H9 (cell line): ENCODE data around the gene CCDC92. TPM values are rescaled to one million over a fixed set of nuclear protein-coding genes. Genes with fewer than 3 reads are reported as not detected.

Experiments used
- DNase-seq: peaks from one replicate; pipeline ENCODE4 v3.0.0-alpha.2; 2017
- H2AFZ ChIP-seq: one replicate; pipeline ENCODE4 v1.6.1; 2013; ENCODE audit warnings: mild to moderate bottlenecking, low read length, control low read depth, moderate library complexity
- H2AK5ac ChIP-seq: 2 replicates; pipeline ENCODE4 v1.6.1; 2013; ENCODE audit warnings: low read length, control low read depth, mixed read lengths; ENCODE audit not compliant: insufficient read length
- H2BK120ac ChIP-seq: one replicate; pipeline ENCODE4 v1.6.1; 2013; ENCODE audit warnings: low read depth, mild to moderate bottlenecking, low read length, control low read depth, inconsistent platforms; ENCODE audit not compliant: poor library complexity, severe bottlenecking
- H2BK12ac ChIP-seq: 2 replicates; pipeline ENCODE4 v1.6.1; 2013; ENCODE audit warnings: low read length, control low read depth, mixed read lengths, low read depth; ENCODE audit not compliant: insufficient read length
- H2BK15ac ChIP-seq: 2 replicates; pipeline ENCODE4 v1.6.1; 2013; ENCODE audit warnings: low read depth, low read length, control low read depth
- H2BK20ac ChIP-seq: one replicate; pipeline ENCODE4 v1.6.1; 2013; ENCODE audit warnings: low read depth, mild to moderate bottlenecking, low read length, control low read depth, inconsistent platforms; ENCODE audit not compliant: poor library complexity, severe bottlenecking
- H2BK5ac ChIP-seq: 2 replicates; pipeline ENCODE4 v1.6.1; 2013; ENCODE audit warnings: low read length, control low read depth, mixed read lengths; ENCODE audit not compliant: insufficient read length
- H3K14ac ChIP-seq: 2 replicates; pipeline ENCODE4 v1.6.1; 2013; ENCODE audit warnings: low read length, control low read depth; ENCODE audit not compliant: insufficient read depth
- H3K18ac ChIP-seq: 2 replicates; pipeline ENCODE4 v1.6.1; 2013; ENCODE audit warnings: low read depth, mild to moderate bottlenecking, mixed read lengths, low read length, control low read depth; ENCODE audit not compliant: insufficient read length
- H3K23ac ChIP-seq: 2 replicates; pipeline ENCODE4 v1.6.1; 2013; ENCODE audit warnings: low read length, control low read depth, mixed read lengths, low read depth; ENCODE audit not compliant: insufficient read length
- H3K23me2 ChIP-seq: 2 replicates; pipeline ENCODE4 v1.6.1; 2013; ENCODE audit warnings: low read depth, mild to moderate bottlenecking, mixed read lengths, low read length, control low read depth; ENCODE audit not compliant: insufficient read length, poor library complexity, severe bottlenecking
- H3K27ac ChIP-seq: 2 replicates; pipeline ENCODE4 v1.5.1; 2013; ENCODE audit warnings: low read length, control low read depth, mixed read lengths, low read depth; ENCODE audit not compliant: insufficient read length
- H3K27me3 ChIP-seq: 2 replicates; pipeline ENCODE4 v1.6.1; 2013; ENCODE audit warnings: low read length, control low read depth, inconsistent platforms; ENCODE audit not compliant: insufficient read depth
- H3K4ac ChIP-seq: 2 replicates; pipeline ENCODE4 v1.6.1; 2013; ENCODE audit warnings: low read depth, mild to moderate bottlenecking, control low read depth, inconsistent platforms, low read length, moderate library complexity
- H3K4me1 ChIP-seq: 2 replicates; pipeline ENCODE4 v1.6.1; 2013; ENCODE audit warnings: low read length, control low read depth, inconsistent platforms; ENCODE audit not compliant: insufficient read depth
- H3K4me2 ChIP-seq: 2 replicates; pipeline ENCODE4 v1.6.1; 2013; ENCODE audit warnings: low read length, control low read depth, mixed read lengths; ENCODE audit not compliant: insufficient read length, insufficient read depth
- H3K56ac ChIP-seq: 2 replicates; pipeline ENCODE4 v1.6.1; 2013; ENCODE audit warnings: low read depth, mild to moderate bottlenecking, mixed read lengths, low read length, control low read depth; ENCODE audit not compliant: insufficient read length
- H3K79me1 ChIP-seq: 2 replicates; pipeline ENCODE4 v1.6.1; 2013; ENCODE audit warnings: low read depth, mild to moderate bottlenecking, moderate library complexity, low read length, control low read depth, inconsistent platforms; ENCODE audit not compliant: insufficient read depth, poor library complexity, severe bottlenecking
- H3K79me2 ChIP-seq: 2 replicates; pipeline ENCODE4 v1.6.1; 2013; ENCODE audit warnings: low read length, control low read depth, inconsistent platforms; ENCODE audit not compliant: insufficient read depth
- H3K9ac ChIP-seq: 2 replicates; pipeline ENCODE4 v1.6.1; 2013; ENCODE audit warnings: low read length, control low read depth, mixed read lengths; ENCODE audit not compliant: insufficient read length; ENCODE audit errors: extremely low read depth
- H3K9me3 ChIP-seq: one replicate; pipeline ENCODE4 v1.6.1; 2013; ENCODE audit warnings: low read depth, low read length, inconsistent platforms; ENCODE audit not compliant: control insufficient read depth
- H3T11ph ChIP-seq: one replicate; pipeline ENCODE4 v1.6.1; 2013; ENCODE audit warnings: mild to moderate bottlenecking, low read length, control low read depth, inconsistent platforms
- H4K20me1 ChIP-seq: one replicate; pipeline ENCODE4 v1.6.1; 2013; ENCODE audit not compliant: control insufficient read depth, insufficient read length, insufficient read depth
- H4K5ac ChIP-seq: 2 replicates; pipeline ENCODE4 v1.6.1; 2013; ENCODE audit warnings: low read depth, mild to moderate bottlenecking, mixed read lengths, low read length, control low read depth; ENCODE audit not compliant: insufficient read length
- H4K8ac ChIP-seq: replicated peaks from 2 replicates; pipeline ENCODE4 v1.6.1; 2013; ENCODE audit warnings: low read length, control low read depth, mixed read lengths, low read depth; ENCODE audit not compliant: insufficient read length
- H4K91ac ChIP-seq: 2 replicates; pipeline ENCODE4 v1.6.1; 2013; ENCODE audit warnings: low read depth, mild to moderate bottlenecking, moderate library complexity, mixed read lengths, low read length, control low read depth; ENCODE audit not compliant: insufficient read length
- H3K27ac Mint-ChIP-seq, 3 experiments: 2 replicates in 2 of 3; 3 replicates in 1 of 3; pipeline ENCODE4 v1.8.0; 2020 to 2021; ENCODE audit warnings: mixed read lengths in 3 of 3, mild to moderate bottlenecking in 1 of 3, moderate library complexity in 1 of 3
- H3K27me3 Mint-ChIP-seq: 2 replicates; pipeline ENCODE4 v1.8.0; 2021; ENCODE audit warnings: low read depth, mild to moderate bottlenecking, moderate library complexity, mixed read lengths
- H3K36me3 Mint-ChIP-seq, 3 experiments: 2 replicates in 2 of 3; 3 replicates in 1 of 3; pipeline ENCODE4 v1.8.0; 2020 to 2021; ENCODE audit warnings: low read depth in 3 of 3, mixed read lengths in 3 of 3; ENCODE audit not compliant: insufficient read depth in 1 of 3
- H3K4me1 Mint-ChIP-seq, 2 experiments: 2 replicates each; pipeline ENCODE4 v1.8.0; 2020; ENCODE audit warnings: mixed read lengths in 2 of 2
- H3K4me3 Mint-ChIP-seq, 2 experiments: 2 replicates in 1 of 2; 3 replicates in 1 of 2; pipeline ENCODE4 v1.8.0; 2020 to 2021; ENCODE audit warnings: mild to moderate bottlenecking in 2 of 2, mixed read lengths in 2 of 2, moderate library complexity in 1 of 2
- H3K9me3 Mint-ChIP-seq, 2 experiments: 2 replicates in 1 of 2; 3 replicates in 1 of 2; pipeline ENCODE4 v1.8.0; 2020; ENCODE audit warnings: mild to moderate bottlenecking in 2 of 2, mixed read lengths in 2 of 2, moderate library complexity in 1 of 2
- CTCF ChIP-seq: fragments of 200-600 bp; sonication (generic); conservative IDR thresholded peaks from 3 replicates; pipeline ENCODE4 v1.8.0; 2021; ENCODE audit warnings: antibody characterized with exemption, mild to moderate bottlenecking
- WGBS: extraction: QIAGEN DNeasy Blood & Tissue Kit; methylation state at CpG from one replicate; pipeline ENCODE4 v1.1.7; 2013; ENCODE audit warnings: missing lambda C conversion rate, low lambda C conversion rate, mixed read lengths; ENCODE audit not compliant: insufficient read length; ENCODE audit errors: extremely low coverage; 5-methylcytosine and 5-hydroxymethylcytosine counted together
- long read RNA-seq: library from polyadenylated mRNA; unstranded; transcript quantifications from one replicate; pipeline ENCODE4 v2.0.0, GENCODE V29; 2020
- total RNA-seq: library from RNA; stranded (reverse); gene quantifications from 2 replicates; pipeline ENCODE4 v1.2.1, GENCODE V29; 2021

Gene CCDC92
- total RNA-seq: 1.0 and 1.3 TPM in 2 replicates
- long read RNA-seq: 0 reads

GRCh38 chr12:123972457-123973401, at the start of gene CCDC92, which contains the start of gene ZNF664:
TSS of gene CCDC92 (minus strand) at chr12:123972831. CDS start at chr12:123944305, 28,526 bp downstream.
TSS of gene ZNF664 (plus strand) at chr12:123973215. CDS start at chr12:124012145, 38,930 bp downstream.
- H2AK5ac ChIP-seq: no peak within 1 kb of the TSS
- H3K18ac ChIP-seq: peak within 1 kb of the TSS; percentile 85
- H3K9me3 Mint-ChIP-seq: no peaks in the 10 kb centered on the region
- H3K4me1 Mint-ChIP-seq: peaks cover 10 to 15% of the 10 kb centered on the region in 2 experiments
- no peak within 1 kb of the TSS for H2BK15ac ChIP-seq
- H2BK12ac ChIP-seq: no peak within 1 kb of the TSS
- H2BK5ac ChIP-seq: no peak within 1 kb of the TSS
- peaks cover 9 to 21% (median 15%) of the 10 kb centered on the region in 3 experiments for H3K36me3 Mint-ChIP-seq
- no peak within 1 kb of the TSS for H2BK120ac ChIP-seq
- H3K23me2 ChIP-seq: peaks cover 8% of the 10 kb centered on the region
- H3K27ac Mint-ChIP-seq: peak within 1 kb of the TSS in 2 of 3 experiments; percentile 51 to 78; a peak in 3 of 7 replicates
- H3K23ac ChIP-seq: no peak within 1 kb of the TSS
- no peaks in the 10 kb centered on the region for H3K4me1 ChIP-seq
- H2AFZ ChIP-seq: no peak within 1 kb of the TSS
- H4K20me1 ChIP-seq: no peaks in the 10 kb centered on the region
- H2BK20ac ChIP-seq: no peak within 1 kb of the TSS
- H4K91ac ChIP-seq: no peak within 1 kb of the TSS
- no peaks in the 10 kb centered on the region for H3K9me3 ChIP-seq
- DNase-seq: peak; percentile 96
- H4K5ac ChIP-seq: no peak within 1 kb of the TSS
- peaks cover 81% of the 10 kb centered on the region for H3K27me3 Mint-ChIP-seq
- H3K79me1 ChIP-seq: no peaks in the 10 kb centered on the region
- peak within 1 kb of the TSS; percentile 34 for H3K9ac ChIP-seq
- H3K14ac ChIP-seq: peak within 1 kb of the TSS; percentile 73; the same call in 1 of the 2 replicates
- H3T11ph ChIP-seq: no peak within 1 kb of the TSS
- no peak within 1 kb of the TSS for H3K27ac ChIP-seq
- no peak within 1 kb of the TSS for H3K56ac ChIP-seq
- H3K27me3 ChIP-seq: peaks cover 45% of the 10 kb centered on the region
- H4K8ac ChIP-seq: no peak within 1 kb of the TSS
- no peaks in the 10 kb centered on the region for H3K79me2 ChIP-seq
- peak within 1 kb of the TSS; percentile 96 for H3K4me2 ChIP-seq
- peak; percentile 20; the same call in 1 of the 3 replicates for TF ChIP-seq CTCF
- peak within 1 kb of the TSS; percentile 81 to 94 for H3K4me3 Mint-ChIP-seq
- no peak within 1 kb of the TSS for H3K4ac ChIP-seq
- no CpG with 5 or more reads among the region's 138 CpGs for WGBS
